ENCODE data around the gene PRSS33.

Gene PRSS33

DNA sequence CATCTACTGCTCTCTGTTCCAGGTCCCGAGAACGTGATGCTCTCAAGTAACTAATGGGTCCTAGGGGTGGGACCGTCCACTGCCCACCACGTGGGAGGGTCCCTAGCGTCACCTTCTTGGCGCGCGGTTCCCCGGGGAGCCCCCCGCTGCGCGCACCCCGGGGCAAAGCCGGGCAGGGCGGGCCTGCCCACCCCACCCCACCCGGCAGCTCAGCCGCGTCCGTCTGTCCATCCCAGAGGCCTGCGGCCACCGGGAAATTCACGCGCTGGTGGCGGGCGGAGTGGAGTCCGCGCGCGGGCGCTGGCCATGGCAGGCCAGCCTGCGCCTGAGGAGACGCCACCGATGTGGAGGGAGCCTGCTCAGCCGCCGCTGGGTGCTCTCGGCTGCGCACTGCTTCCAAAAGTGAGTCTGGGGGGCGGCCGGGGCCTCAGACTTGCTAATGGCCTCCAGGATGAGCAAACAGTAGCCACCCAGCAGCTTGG is 11.4 kb upstream of the PRSS33 start:
- no peak for DNase-seq (ENCODE audit: low spot score)

- DNase-seq (ENCODE audit: low spot score) = no peak
Measured at GRCh38 chr16:2795395-2796143, 8.2 kb upstream of the PRSS33 start.

- DNase-seq (ENCODE audit: low spot score) = no peak
Measured at GRCh38 chr16:2792940-2793339, 5.6 kb upstream of the PRSS33 start.

DNA sequence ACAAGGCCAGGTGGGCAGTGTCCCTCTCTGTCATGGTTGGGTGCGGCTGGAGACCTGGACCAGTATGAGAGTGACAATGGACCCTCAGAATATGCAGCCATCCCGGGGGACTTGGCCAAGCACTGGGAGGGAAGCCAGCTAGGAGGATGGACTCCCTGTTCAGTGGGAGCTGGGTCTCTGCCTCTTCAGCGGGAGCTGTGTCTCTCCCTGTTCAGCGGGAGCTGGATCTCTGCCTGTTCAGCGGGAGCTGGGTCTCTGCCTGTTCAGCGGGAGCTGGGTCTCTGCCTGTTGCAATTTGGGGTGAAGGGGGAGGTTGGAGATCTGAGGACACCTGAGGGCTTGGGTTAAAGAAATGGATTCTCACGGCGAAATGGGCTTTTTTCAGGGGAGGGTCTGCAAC is 3.8 kb upstream of the PRSS33 start:
- DNase-seq (ENCODE audit: low spot score) = no peak

GRCh38 chr16:2790631-2791030 is 3.3 kb upstream of the PRSS33 start:
- DNase-seq (ENCODE audit: low spot score) = no peak

DNA sequence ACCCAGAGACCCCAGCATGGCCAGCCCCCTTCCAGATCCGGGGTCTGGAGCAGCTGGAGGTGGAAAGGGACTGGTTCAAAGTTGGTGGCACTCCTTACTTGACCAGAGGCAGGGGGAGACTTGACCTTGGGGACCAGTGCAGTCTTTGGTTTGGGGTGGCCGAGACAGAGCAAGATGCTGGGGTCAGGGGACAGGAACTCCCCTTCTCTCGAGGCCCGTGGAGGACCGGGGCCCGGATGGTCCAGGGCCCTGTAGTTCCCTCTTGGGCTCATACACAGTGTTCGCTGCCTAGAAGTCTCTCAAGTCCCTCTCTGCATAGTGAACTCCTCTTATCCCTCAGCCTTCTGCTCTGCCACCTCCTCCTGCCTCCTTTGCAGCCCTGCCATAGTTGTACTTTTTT is 601 bp upstream of the PRSS33 start:
- no peak for DNase-seq (ENCODE audit: low spot score)

DNA sequence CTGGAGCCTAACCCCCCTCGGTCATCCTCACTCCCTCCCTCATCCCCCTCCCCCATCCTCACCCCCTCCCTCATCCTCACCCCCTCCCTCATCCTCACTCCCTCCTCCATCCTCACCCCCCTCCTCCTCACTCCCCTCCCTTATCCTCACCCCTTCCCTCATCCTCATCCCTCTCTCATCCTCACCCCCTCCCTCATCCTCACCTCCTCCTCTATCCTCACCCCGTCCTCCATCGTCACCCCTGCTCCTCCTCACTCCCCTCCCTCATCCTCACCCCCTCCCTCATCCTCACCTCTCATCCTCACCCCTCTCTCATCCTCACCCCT is 571 bp downstream of the PRSS33 start:
- no peak for DNase-seq (ENCODE audit: low spot score)

DNA sequence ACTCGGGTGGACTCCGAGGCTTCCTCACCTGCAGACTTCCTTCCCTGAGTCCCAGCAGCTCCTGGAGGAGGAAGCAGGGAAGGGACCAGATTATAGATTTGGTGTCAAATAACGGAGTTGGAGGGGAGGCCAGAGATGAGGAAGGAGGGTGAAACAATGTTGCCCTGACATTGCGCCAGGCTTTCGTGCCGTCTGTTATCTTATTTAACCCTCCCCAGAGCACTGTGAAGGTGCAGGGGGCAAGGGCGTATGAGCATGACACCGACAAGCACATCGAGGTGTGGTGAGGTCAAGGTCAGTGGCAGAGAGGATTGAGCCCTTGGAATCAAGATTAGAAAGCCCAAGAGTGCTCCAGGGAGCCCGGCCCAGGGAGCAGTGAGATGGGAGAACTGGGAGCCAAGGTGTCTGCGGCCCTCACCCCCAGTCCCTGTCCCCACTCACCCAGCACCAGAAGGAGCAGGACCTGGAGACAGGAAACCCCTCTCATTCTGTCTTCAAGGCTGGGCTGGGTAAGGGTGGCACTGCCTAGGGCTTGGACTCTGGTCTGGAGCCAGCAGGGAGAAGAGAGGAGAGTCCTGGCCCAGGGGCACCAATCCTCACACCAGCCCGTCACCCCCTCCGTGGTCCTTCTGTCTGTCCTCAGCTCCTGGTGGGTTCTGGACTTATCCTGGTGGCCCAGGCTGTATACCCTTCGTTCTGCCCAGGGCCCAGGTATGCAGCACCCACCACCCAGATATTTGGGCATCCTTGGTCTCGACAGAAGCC is 1.1 kb downstream of the PRSS33 start:
- DNase-seq (ENCODE audit: low spot score) = no peak

DNA sequence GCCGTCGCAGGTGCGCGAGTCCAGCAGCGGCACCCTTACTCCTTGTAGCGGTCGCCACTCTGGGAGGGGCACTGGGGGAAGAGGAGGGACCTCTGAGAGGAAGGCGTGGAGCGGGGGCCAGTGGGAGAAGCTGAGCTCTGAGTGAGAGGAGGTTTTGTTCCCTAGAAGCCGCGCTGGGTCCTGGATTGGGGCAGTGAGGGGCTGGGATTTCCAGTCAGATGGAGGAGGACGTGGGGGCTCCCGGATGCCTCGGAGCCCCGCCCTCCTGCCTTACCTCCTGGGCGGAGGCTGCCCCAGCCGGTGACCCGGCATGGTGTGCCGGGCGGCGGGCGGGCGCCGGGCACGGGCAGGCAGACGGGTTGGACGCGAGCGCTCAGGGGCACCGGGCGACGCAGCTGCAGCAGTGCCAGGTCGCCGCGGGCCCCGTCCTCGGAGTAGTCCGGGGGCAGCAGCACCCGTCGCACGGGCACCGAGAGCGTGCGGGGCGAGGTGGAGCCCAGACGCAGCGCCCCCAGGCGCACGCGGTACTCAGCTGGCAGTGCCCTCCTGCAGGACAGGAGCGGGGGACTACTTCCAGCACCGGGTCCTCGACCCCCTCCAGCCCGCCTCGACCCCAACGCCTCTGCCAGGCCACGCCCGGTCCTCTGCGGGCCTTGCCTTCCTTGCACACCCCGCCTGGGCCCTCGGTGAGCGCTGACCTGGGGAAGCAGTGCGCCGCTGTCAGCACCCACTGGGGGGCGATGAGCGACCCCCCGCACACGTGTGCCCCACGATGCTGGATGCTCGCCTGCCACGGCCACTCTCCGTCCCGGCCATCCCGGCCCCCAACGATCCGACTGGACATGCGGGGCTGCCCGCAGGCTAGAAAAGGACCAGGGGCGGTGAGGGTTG is 2.0 kb downstream of the PRSS33 start:
- DNase-seq (ENCODE audit: low spot score) = no peak

DNA sequence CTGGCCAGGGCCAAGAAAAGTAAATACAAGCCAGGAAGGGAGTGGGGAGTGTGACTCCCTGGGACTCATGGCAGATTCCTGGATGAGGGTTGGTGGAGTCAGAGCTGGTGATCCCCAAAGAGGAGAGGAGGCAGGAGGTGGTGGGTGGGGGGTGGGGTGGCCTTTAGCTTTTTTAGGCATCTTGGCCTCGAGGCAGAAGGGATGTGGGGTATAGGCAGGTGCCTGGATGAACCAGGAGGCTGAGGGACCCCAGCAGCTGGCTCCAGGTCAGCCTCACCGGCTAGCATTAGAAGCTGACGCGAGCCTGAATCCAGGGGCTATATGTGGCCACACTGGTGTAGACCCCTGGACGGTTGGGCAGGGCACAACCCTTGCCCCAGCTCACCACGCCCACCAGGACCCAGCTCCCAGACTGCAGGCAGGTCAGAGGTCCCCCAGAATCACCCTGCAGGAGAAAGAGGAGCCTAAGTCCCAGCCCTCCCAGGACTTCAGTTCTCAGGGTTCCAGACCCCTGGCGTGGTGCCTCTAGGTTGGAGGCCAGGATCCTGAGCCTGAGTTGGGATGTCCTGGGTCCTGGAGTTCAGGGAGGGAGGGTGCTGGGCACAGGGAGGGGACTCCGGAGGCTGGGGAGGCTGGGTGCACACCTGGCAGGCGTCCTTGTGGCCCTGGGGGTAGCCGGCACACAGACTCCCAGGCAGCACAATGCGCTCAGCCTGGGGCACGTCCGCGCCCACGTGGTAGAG is 2.8 kb downstream of the PRSS33 start:
- DNase-seq (ENCODE audit: low spot score) = no peak

GRCh38 chr16:2783581-2784357 is 3.6 kb downstream of the PRSS33 start:
- no peak for DNase-seq (ENCODE audit: low spot score)

DNA sequence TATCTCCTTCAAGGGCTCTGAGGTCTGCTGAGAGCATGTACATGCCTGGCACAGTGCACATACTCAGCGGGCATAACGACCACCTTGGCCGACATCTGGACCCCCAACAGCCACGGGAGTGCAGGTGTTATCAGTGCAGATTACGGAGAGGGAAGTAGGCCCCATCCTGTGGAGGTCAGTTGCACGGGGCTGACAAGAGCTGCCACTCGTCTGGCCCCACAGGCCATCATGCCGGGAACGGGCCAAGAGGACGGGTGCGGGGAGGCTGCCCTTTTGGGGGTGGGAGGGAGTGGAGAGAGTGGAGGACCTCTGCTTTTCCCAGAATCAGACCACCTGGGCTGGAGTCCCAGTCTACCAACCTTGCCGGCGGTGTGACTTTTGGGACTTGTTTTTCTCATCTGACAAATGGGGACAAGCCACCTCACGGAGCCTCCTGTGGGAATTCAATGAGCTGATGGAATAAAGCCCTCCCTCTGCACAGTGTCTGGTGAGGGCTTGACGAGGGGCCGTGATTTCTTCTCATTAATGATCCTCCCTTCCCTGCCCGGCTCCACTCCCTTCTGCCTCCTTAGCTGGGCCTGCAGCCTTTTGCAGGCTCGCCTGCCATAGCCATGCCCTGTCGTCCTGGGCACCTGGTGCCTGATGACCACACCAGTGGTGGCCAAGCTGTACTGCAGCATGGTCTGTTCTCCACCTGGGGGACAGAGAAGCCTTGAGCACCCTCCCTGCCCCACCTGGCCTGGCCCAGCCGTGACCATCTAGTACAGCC is 4.6 kb downstream of the PRSS33 start:
- DNase-seq (ENCODE audit: low spot score) = no peak

- DNase-seq (ENCODE audit: low spot score) = no peak
Measured at GRCh38 chr16:2779978-2780898, 7.1 kb downstream of the PRSS33 start.

DNA sequence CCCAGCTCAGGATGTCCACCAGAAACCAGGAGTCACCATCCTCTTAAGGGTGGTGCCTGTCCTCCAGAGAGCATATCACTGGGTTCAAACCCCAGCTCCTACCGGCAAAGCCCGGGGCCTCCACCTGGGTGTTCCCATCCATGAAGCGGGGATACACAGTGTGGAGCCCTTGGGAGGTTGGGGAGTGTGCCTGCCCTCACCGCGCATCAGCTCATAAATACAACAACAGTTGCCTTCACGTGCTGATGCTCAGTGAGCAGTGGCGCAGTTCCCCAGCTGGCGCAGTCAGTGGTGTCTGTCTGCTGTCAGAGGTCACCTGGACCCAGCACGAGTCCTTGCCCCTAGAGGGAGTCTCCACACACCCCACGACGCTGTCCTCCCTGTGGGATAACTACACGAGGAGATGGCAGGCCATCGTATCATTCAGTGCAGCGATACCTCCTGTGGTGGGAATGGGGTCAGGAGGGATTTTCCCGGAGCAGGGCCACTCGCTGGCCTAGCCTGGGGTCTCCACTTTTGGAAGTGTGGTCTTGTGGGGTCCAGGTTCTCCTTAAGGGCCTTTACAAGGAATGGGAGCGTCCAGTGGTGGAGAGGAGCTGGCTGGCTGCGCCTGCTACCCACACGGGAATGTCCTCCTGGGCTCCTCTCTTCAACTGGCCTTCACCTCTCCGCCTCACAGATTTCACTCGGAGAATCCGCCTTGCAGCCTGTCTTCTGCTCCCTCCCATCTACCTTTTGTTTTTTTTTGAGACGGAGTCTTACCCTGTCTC is 8.0 kb downstream of the PRSS33 start:
- DNase-seq (ENCODE audit: low spot score) = no peak

GRCh38 chr16:2778630-2778958 is 8.8 kb downstream of the PRSS33 start:
- no peak for DNase-seq (ENCODE audit: low spot score)

- no peak for DNase-seq (ENCODE audit: low spot score)
Measured at GRCh38 chr16:2777903-2778629, 9.3 kb downstream of the PRSS33 start.

GRCh38 chr16:2777231-2777902 is 10.0 kb downstream of the PRSS33 start, which contains the start of gene ELOB:
ELOB (minus strand) TSS chr16:2777280; CDS start chr16:2777239, 41 bp downstream.
- DNase-seq (ENCODE audit: low spot score) = peak; percentile 95

Measured in ecto neural progenitor cell (in vitro differentiated cells).